Esophagus muscularis mucosa (tissue), 3 donors: Measurements from ENCODE around the gene TRAF3IP3.

Experiments used
- CTCF ChIP-seq, 3 experiments: fragments of 200-600 bp in 2 of 3; fragments of 450-650 bp in 1 of 3; sonication (generic) in 2 of 3; IDR thresholded peaks; one replicate each; pipeline ENCODE4 v1.5.1; 2017 to 2019; ENCODE audit warnings: antibody characterized with exemption in 3 of 3, mild to moderate bottlenecking in 2 of 3, moderate library complexity in 1 of 3
- POLR2A ChIP-seq: fragments of 450-650 bp; IDR thresholded peaks from one replicate; pipeline ENCODE4 v1.6.1; 2017; ENCODE audit warnings: antibody characterized with exemption, moderate library complexity, mild to moderate bottlenecking, low read depth
- POLR2AphosphoS5 ChIP-seq, 2 donors: sonication (generic); formaldehyde crosslinking; IDR thresholded peaks; one replicate each; pipeline ENCODE4 v1.6.1; 2017; ENCODE audit warnings: antibody characterized with exemption in 2 of 2

GRCh38 chr1:209808059-209808581 lies 52.3 kb downstream of the TRAF3IP3 start:
- no peak for TF ChIP-seq POLR2A
- TF ChIP-seq POLR2AphosphoS5 (IDR thresholded peaks at IDR 0.05), result no peak
- TF ChIP-seq CTCF (IDR thresholded peaks at IDR 0.05), result no peak
